Gastroesophageal sphincter (tissue), 4 donors: Measurements from ENCODE around the gene GALNTL6. TPM values are rescaled to one million over a fixed set of nuclear protein-coding genes. Genes with fewer than 3 reads are reported as not detected.

Experiments used
- ATAC-seq: fragments of 150-250 bp; one replicate; pipeline ENCODE4 v1.9.1; 2016; ENCODE audit warnings: mild to moderate bottlenecking, moderate library complexity
- H3K27ac ChIP-seq, 4 donors: fragments of 200-600 bp; sonication (generic) in 3 of 4; 1 replicate in 3 of 4; 2 replicates in 1 of 4; pipeline ENCODE4 v1.5.1; 2016 to 2019
- H3K27me3 ChIP-seq: fragments of 200-600 bp; sonication (generic); one replicate; pipeline ENCODE4 v1.5.1; 2019
- H3K36me3 ChIP-seq, 2 donors: fragments of 200-600 bp; sonication (generic); one replicate each; pipeline ENCODE4 v1.5.1; 2019; ENCODE audit warnings: control low read depth in 1 of 2
- H3K4me1 ChIP-seq, 3 donors: fragments of 200-600 bp; sonication (generic); 1 replicate in 2 of 3; 2 replicates in 1 of 3; pipeline ENCODE4 v1.5.1; 2016 to 2019; ENCODE audit warnings: control low read depth in 2 of 3
- H3K4me3 ChIP-seq, 2 donors: fragments of 200-600 bp; sonication (generic); one replicate each; pipeline ENCODE4 v1.5.1; 2019; ENCODE audit warnings: mild to moderate bottlenecking in 1 of 2, moderate library complexity in 1 of 2
- H3K9me3 ChIP-seq, 3 donors: fragments of 200-600 bp; sonication (generic); one replicate each; pipeline ENCODE4 v1.5.1; 2017 to 2019; ENCODE audit warnings: control low read depth in 2 of 3
- CTCF ChIP-seq, 4 experiments: fragments of 200-600 bp in 2 of 4; fragments of 450-650 bp in 2 of 4; sonication (generic) in 1 of 4; IDR thresholded peaks; one replicate each; pipeline ENCODE4 v1.5.1; 2017 to 2019; ENCODE audit warnings: antibody characterized with exemption in 4 of 4, mild to moderate bottlenecking in 2 of 4, moderate library complexity in 2 of 4
- EP300 ChIP-seq: sonication (generic); formaldehyde crosslinking; IDR thresholded peaks from one replicate; pipeline ENCODE4 v1.6.1; 2017; ENCODE audit warnings: antibody characterized with exemption, mild to moderate bottlenecking
- POLR2A ChIP-seq, 2 donors: fragments of 450-650 bp; IDR thresholded peaks; one replicate each; pipeline ENCODE4 v1.6.1; 2017; ENCODE audit warnings: antibody characterized with exemption in 2 of 2, mild to moderate bottlenecking in 2 of 2, moderate library complexity in 1 of 2
- POLR2AphosphoS5 ChIP-seq: sonication (generic); formaldehyde crosslinking; IDR thresholded peaks from one replicate; pipeline ENCODE4 v1.6.1; 2017; ENCODE audit warnings: antibody characterized with exemption
- WGBS, 2 donors: methylation state at CpG; one replicate each; pipeline ENCODE4 v1.1.5; 2018; ENCODE audit warnings: low coverage in 1 of 2; 5-methylcytosine and 5-hydroxymethylcytosine counted together
- total RNA-seq, 4 donors: library from RNA; depleted of rRNA; stranded (reverse); fragments of >200 nt; gene quantifications; one replicate each; pipeline ENCODE4 v1.1.0, GENCODE V29; 2016

The GALNTL6 gene
- total RNA-seq, 4 donors from 2014 or later = not detected

GRCh38 chr4:171793723-171794122, 19.5 kb upstream of the GALNTL6 start:
- Histone ChIP-seq H3K27me3 (no peaks in the 10 kb centered on the region), H3K9me3 (no peaks in the 10 kb centered on the region), H3K27ac (no peak overlapping the region), H3K36me3 (no peaks in the 10 kb centered on the region), H3K4me1 (no peaks in the 10 kb centered on the region), H3K4me3 (no peak overlapping the region)
- ATAC-seq = no peak
- no peak for TF ChIP-seq POLR2AphosphoS5
- no peak for TF ChIP-seq CTCF (IDR thresholded peaks at IDR 0.05)
- no peak for TF ChIP-seq EP300
- no peak for TF ChIP-seq POLR2A (IDR thresholded peaks at IDR 0.05)
- WGBS, 2 donors = 57 to 74% methylated on average over 5 of the region's 5 CpGs

- Histone ChIP-seq H3K9me3 (no peaks in the 10 kb centered on the region), H3K27me3 (no peaks in the 10 kb centered on the region), H3K27ac (no peak overlapping the region), H3K4me1 (no peaks in the 10 kb centered on the region), H3K4me3 (no peak overlapping the region), H3K36me3 (no peaks in the 10 kb centered on the region)
- WGBS, 2 donors = 72 to 100% methylated on average over 2 of the region's 2 CpGs
- TF ChIP-seq POLR2AphosphoS5 = no peak
- TF ChIP-seq POLR2A (IDR thresholded peaks at IDR 0.05) = no peak
- no peak for TF ChIP-seq EP300
- no peak for TF ChIP-seq CTCF (IDR thresholded peaks at IDR 0.05)
- no peak for ATAC-seq
These were observed 18.7 kb upstream of the GALNTL6 start for GRCh38 chr4:171794528-171794927.

GRCh38 chr4:171809854-171810253, 3.4 kb upstream of the GALNTL6 start:
- peaks cover 33% of the 10 kb centered on the region for H3K27me3 ChIP-seq
- no peaks in the 10 kb centered on the region for H3K9me3 ChIP-seq
- no peak for TF ChIP-seq POLR2AphosphoS5
- no peak for TF ChIP-seq POLR2A (IDR thresholded peaks at IDR 0.05)
- TF ChIP-seq CTCF (IDR thresholded peaks at IDR 0.05) = no peak
- no peak for TF ChIP-seq EP300
- no peak for ATAC-seq
- WGBS, 2 donors = 58 to 70% methylated on average over 1 of the region's 1 CpG
- no peaks in the 10 kb centered on the region for H3K36me3 ChIP-seq
- peaks cover 0 to 22% (median 12%) of the 10 kb centered on the region in 3 donors for H3K4me1 ChIP-seq
- H3K4me3 ChIP-seq = no peak overlapping the region
- H3K27ac ChIP-seq = no peak overlapping the region

GRCh38 chr4:171812333-171812664, 905 bp upstream of the GALNTL6 start:
- WGBS, 2 donors = 5 to 17% methylated on average over 2 to 4 of the region's 12 CpGs
- H3K36me3 ChIP-seq = no peaks in the 10 kb centered on the region
- ATAC-seq = no peak
- H3K27me3 ChIP-seq = peaks cover 33% of the 10 kb centered on the region
- peak overlapping the region in 1 of 2 donors; percentile 47 for H3K4me3 ChIP-seq
- H3K9me3 ChIP-seq = no peaks in the 10 kb centered on the region
- peaks cover 0 to 22% (median 12%) of the 10 kb centered on the region in 3 donors for H3K4me1 ChIP-seq
- no peak for TF ChIP-seq POLR2AphosphoS5
- TF ChIP-seq EP300 = no peak
- no peak for TF ChIP-seq CTCF (IDR thresholded peaks at IDR 0.05)
- no peak for TF ChIP-seq POLR2A (IDR thresholded peaks at IDR 0.05)
- H3K27ac ChIP-seq = no peak overlapping the region

GRCh38 chr4:171813526-171814250, 484 bp downstream of the GALNTL6 start:
- peak; percentile 16 for ATAC-seq
- H3K4me1 ChIP-seq = peaks cover 0 to 22% (median 12%) of the 10 kb centered on the region in 3 donors
- no peak overlapping the region for H3K27ac ChIP-seq
- peak overlapping the region; percentile 7 to 47 for H3K4me3 ChIP-seq
- no peak for TF ChIP-seq CTCF (IDR thresholded peaks at IDR 0.05)
- TF ChIP-seq POLR2AphosphoS5 = no peak
- TF ChIP-seq EP300 = no peak
- TF ChIP-seq POLR2A (IDR thresholded peaks at IDR 0.05) = no peak
- peaks cover 33% of the 10 kb centered on the region for H3K27me3 ChIP-seq
- WGBS, 2 donors = 6 to 12% methylated on average over 2 to 3 of the region's 43 CpGs
- H3K36me3 ChIP-seq = no peaks in the 10 kb centered on the region
- no peaks in the 10 kb centered on the region for H3K9me3 ChIP-seq
